NCI-H510A treated with DMSO at 0.1 percent for 48 hours (cell line): ENCODE measurements around the gene YES1.
A peak's percentile ranks its signal among the peaks of the same experiment; 100 is the strongest.

Source experiments
- DNase-seq: peaks from one replicate; lab custom pipeline; 2025; lab: John Stamatoyannopoulos, UW

YES1 gene

GRCh38 chr18:811892-812375, at the start of gene YES1:
TSS of gene YES1 (minus strand) at chr18:812242. CDS start at chr18:756827, 55,415 bp downstream.
- peak; percentile 84 for DNase-seq

GRCh38 chr18:857986-858385, 45.9 kb upstream of the YES1 start:
- no peak for DNase-seq

GRCh38 chr18:853471-853870, 41.4 kb upstream of the YES1 start:
- no peak for DNase-seq

GRCh38 chr18:850960-851359, 38.9 kb upstream of the YES1 start:
- no peak for DNase-seq

GRCh38 chr18:849021-849420, 37.0 kb upstream of the YES1 start:
- no peak for DNase-seq

- no peak for DNase-seq
Measured at GRCh38 chr18:848062-848861, 36.2 kb upstream of the YES1 start.

GRCh38 chr18:845152-845819, 33.2 kb upstream of the YES1 start:
- no peak for DNase-seq

- no peak for DNase-seq
Measured at GRCh38 chr18:841647-842370, 29.8 kb upstream of the YES1 start.

- no peak for DNase-seq
Measured at GRCh38 chr18:840516-840915, 28.5 kb upstream of the YES1 start.

- no peak for DNase-seq
Measured at GRCh38 chr18:840023-840408, 28.0 kb upstream of the YES1 start.

- peak; percentile 68 for DNase-seq
Measured at GRCh38 chr18:839224-840022, 27.4 kb upstream of the YES1 start.

GRCh38 chr18:837922-838321, 25.9 kb upstream of the YES1 start:
- no peak for DNase-seq

- DNase-seq: no peak
Measured at GRCh38 chr18:834082-834720, 22.2 kb upstream of the YES1 start.

- no peak for DNase-seq
Measured at GRCh38 chr18:833197-833596, 21.2 kb upstream of the YES1 start.

GRCh38 chr18:832085-832681, 20.1 kb upstream of the YES1 start:
- peak; percentile 80 for DNase-seq

GRCh38 chr18:830315-830901, 18.4 kb upstream of the YES1 start:
- no peak for DNase-seq

- DNase-seq: no peak
Measured at GRCh38 chr18:829432-829831, 17.4 kb upstream of the YES1 start.

GRCh38 chr18:827093-827677, 15.1 kb upstream of the YES1 start:
- no peak for DNase-seq

GRCh38 chr18:825891-826585, 14.0 kb upstream of the YES1 start:
- DNase-seq: no peak

GRCh38 chr18:824179-824578, 12.1 kb upstream of the YES1 start:
- no peak for DNase-seq
